EH (cell line): ENCODE results near the gene NDUFS4.
"Not testable (repeated sequence)": the region's sequence is repeated elsewhere in the genome, so short reads cannot be mapped to it uniquely, and the experiment has no call there.

ENCODE experiments used
- DNase-seq: peaks from one replicate; pipeline ENCODE4 v3.0.0-alpha.2; 2015; ENCODE audit warnings: low read depth

NDUFS4 gene

DNA sequence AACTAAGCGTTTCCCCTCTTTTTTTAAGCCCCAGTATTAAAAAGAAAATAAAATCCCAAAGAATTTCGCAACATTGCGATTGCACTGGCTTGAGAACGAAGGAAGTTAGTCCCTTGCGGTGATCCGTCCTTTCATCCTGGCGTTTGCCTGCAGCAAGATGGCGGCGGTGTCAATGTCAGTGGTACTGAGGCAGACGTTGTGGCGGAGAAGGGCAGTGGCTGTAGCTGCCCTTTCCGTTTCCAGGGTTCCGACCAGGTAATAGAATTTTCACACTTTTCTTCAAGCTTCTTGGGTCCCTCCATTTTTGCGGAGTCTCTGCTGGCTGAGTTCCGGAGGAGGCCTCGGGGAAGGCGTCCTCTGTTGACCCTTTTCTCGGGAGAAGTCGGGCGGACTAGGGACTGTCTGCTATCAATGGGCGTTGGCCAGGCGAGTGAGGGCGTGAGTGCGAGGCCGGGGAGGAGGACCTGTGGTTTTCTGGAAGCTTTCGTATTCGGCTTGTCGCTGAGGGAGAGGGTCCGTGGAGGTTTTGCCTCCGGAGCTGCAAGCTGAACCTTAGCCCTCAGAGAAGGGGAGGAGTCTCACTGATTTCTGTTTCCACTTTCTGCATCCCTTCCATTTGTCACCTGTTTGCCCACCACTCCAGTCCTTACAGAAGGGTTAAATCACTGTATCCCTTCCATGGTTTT lies at the start of gene NDUFS4:
TSS of gene NDUFS4 (plus strand) at position 134 of the 686 bp plus-strand sequence. CDS start at position 158, 24 bp downstream.
- DNase-seq: peak; percentile 86

DNA sequence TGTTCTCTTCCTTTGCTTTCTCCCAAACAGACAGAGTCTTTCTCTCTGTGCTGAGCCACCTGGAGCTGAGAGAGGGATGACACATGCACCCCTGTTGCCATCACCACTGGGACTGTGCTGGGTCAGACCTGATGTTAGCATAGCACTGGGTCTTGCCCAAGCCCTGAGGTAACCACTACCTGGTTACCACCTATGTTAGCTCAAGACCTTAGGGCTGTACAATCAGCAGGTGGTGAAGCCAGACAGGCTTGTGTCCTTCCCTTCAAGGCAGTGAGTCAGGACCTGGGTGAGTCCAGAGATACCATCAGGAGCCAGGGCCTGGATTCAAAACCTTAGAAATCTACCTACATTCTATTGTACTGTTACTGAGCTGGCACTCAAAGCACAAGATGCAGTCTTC lies 47.9 kb upstream of the NDUFS4 start:
- no peak for DNase-seq

DNA sequence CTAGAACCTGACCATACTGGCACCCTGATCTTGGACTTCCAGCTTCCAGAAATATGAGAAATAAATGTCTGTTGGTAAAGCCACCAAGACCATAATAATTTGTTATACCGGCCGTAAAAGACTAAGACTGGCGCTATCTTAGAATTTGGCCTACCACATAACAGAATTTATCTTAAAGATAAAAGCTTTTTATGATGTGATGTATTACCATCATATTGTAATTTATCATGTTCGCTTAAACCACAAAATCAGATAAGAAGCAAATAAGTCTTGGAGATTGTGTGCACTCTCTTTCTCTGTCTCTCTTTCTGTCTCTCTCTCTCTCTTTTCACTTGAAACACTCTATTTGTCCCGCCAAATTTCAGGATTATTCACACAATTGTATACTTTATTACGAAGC lies 44.5 kb upstream of the NDUFS4 start:
- no peak for DNase-seq

DNA sequence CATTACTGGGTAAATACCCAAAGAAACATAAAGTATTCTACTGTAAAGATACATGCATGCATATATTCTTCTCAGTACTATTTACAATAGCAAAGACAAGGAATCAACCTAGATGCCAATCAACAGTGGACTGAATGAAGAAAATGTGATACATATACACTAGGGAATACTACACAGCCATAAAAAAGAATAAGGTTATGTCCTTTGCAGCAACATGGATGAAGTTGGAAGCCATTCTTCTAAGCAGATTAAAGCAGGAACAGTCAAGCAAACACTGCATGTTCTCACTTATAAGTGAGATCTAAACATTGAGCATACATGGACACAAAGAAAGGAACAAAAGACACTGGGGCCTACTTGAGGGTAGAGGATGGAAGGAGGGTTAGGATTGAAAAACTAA lies 39.6 kb upstream of the NDUFS4 start:
- DNase-seq: no peak

DNA sequence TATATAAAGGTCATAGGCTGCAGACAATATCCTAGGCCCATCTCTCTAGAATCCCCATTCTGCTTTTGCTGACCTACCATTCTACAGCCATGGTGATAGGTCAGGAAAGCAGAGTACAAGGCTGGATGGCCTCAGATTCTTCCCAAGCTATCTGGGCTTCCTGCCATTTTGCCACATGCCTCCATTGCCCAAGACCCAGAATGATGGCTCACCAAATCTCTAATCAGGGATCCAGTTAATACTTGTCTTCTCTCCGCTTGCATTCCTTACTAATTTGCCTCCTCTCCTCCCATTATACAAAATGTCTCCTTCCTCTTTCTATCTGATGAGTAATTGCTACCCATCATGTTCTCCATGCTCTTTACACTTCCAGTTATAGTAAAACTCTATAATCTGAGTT lies 22.7 kb upstream of the NDUFS4 start:
- DNase-seq: peak; percentile 22

DNA sequence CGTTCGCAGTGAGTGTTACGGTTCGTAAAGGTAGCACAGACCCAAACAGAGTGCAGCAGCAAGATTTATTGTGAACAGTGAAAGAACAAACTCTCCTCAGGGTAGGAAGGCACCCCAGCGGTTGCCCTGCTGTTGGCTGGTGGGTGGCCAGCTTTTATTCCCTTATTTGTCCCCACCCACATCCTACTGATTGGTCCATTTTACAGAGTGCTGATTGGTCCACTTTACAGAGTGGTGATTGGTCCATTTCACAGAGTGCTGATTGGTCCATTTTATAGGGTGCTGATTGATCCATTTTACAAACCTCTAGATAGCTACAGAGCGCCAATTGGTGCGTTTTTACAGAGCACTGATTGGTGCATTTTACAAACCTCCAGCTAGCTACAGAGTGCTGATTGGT lies 19.7 kb upstream of the NDUFS4 start:
- not testable (repeated sequence) for DNase-seq

DNA sequence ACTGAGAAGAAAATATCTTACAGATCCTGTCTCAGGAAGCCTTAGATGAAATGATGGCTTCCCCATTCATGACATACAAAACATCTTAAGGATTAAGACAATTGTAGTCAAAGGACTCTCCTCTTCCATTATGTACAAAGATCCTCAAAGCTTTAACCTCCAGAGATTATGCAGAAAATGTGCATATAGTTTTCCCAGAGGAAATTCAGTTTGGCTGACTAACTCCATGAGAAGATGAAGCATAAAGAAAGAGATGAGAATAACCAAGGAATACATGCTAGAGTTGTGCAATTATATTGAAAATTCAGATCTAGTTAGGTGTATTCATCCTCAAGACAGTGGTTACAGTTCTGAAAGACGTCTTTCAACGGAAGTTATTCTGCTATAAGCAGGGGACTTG lies 18.6 kb upstream of the NDUFS4 start:
- DNase-seq: no peak

DNA sequence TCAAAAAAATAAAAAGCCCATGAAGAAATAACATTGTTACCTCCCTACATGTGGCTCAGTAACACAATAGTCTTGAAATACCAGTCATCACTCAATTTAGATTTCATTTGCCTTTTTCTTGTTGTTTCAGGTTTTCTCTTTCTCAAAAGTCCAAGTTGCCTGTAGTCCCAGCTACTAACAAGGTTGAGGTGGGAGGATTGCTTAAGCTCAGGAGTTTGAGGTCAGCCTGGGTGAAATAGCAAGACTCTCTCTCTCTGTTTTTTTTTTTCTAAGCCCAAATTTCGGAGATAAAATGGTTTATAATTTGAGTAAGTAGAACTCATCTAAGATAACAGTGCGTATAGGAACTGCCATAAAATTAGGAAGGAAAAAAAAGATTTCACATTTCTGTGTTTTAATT lies 17.5 kb upstream of the NDUFS4 start:
- DNase-seq: no peak

DNA sequence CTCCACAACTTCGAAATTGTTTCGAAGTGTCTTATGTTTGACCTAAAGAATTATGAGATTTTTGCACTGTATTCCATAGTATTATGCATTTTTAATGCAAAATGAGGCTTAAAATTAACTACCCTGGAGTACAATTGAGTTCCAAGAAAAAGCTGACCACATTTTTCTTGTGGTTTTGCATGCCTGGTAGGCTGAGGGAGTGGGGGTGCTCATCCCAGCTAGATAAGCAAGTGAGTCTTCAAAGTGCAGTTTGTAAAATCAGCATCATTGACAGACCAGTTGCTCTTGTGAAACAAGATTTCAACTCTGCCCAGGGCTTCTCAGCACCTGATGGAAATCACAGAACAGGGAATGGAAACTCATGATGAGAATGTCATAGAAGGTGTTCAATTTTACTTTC lies 17.0 kb upstream of the NDUFS4 start:
- peak; percentile 55 for DNase-seq

DNA sequence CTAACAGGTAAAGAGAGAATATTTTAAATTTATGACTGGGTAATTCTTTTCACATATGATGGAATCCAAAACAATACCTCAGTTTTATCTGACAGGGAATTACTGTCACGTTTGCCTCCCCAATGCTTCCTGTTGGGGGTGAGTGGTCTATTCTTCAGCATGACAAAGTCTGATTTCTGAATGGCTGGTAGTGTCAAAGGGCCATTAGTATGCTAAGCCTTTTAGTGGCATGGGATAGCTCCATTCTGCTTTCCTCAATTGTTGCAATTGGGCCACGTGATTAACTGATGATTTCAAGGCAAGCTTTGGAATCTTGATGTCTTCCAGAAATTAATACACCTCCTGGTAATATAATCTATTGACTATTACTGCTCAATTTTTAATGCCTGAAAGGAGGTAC lies 14.7 kb upstream of the NDUFS4 start:
- DNase-seq: no peak

DNA sequence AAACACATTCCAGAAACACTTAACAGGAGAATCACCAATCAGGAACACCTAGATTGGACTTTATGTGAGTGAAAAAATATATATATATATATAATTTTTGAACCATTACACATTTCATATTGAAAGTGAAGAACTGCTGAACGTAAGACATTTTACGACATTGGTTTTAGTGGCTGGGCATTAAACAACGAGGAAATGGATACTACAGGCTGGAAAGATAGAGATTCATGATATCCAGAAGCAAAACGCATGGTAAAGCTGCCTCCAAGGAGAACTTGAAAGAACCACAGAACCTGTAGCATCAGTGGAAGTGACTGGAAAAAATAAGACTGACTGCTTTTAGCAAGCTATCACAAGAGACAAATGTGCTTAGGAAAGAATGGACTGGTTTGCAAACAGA lies 13.2 kb upstream of the NDUFS4 start:
- no peak for DNase-seq

DNA sequence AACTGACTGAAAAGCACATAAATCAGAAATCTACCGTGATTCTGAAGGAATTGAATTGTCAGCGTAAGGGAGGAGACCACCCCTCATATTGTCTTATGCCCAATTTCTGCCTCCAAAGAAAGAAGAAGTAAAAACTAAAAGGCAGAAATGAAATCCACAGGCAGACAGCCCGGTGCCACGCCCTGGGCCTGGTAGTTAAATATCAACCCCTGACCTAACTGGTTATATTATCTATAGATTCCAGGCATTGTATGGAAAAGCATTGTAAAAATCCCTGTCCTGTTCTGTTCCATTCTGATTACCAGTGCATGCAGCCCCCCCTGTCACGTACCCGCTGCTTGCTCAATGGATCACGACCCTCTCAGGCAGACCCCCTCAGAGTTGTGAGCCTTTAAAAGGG lies 11.9 kb upstream of the NDUFS4 start:
- DNase-seq: not testable (repeated sequence)

DNA sequence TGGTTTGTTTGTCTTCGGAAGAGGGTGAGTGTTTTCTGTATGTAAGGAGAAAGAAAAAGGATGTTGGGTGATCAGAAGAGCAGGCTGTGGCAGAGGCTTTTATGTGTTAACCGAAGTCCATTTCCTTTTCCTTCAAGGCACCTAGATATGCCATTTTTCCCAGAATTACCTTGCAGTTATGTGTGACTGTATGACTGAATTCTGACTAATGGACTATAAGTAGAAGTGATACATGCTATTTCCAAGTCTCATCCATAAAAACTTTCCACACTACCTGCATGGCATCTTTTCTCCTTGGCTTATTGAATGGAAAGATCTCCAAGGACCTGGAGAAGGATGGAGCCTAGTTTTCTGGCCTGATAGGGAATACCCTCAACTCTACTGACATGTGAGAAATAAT lies 10.6 kb upstream of the NDUFS4 start:
- DNase-seq: no peak

DNA sequence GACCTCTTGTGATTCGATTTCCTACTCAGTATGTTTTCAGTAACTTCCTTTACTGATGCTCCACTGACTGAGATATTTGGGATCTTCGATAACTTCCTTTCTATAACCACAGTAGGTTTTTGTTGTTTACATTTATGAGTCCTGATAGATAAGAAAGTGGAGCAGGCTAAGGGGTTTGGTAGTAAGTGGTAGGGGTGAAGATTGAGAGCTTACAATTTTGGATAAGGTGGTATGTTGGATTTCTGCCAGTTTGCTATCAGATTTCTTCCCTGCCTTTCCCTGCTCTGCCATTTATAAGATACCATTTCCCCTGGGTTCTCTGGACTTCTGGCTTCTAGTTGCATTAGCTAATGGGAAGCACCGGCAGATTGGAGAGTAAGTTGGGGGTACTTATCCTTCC lies 7.9 kb upstream of the NDUFS4 start:
- no peak for DNase-seq

DNA sequence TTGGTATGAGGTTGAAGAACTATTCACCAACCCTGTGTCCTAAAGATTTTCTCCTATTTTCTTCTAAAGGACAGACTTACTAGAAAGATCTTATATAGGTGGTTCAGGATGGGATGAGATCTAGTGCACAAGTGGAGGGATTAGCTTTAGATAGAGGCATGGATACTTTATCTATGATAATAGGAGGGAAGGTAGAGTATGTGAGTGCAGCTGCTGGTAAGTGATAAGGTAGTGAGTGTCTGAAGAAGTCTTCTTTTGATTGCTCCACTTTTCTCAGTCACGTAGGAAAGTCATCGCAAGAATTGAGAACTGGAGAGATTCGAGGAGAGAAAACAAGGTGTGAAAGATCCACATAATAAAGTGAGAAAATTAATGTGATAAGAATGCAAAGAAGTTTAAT lies 6.0 kb upstream of the NDUFS4 start:
- DNase-seq: no peak

DNA sequence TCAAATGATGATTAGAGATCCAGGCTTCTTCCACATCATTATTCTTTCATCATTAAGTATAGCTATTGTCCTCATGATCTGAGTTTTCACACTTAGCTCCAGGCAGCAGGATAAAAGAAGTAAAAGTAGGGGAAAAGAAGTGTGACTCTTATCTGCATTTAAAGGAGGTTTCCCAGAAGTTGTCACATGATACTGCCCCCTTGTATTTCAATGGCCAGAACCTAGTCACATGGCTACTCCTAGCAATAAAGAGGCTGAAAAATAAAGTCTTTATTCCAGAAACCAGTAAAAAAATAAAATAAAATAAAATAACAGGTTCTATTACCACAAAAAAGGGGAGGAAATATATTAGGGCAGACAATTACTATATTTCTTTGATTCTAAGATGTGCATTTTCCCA lies 5.3 kb upstream of the NDUFS4 start:
- DNase-seq: no peak

DNA sequence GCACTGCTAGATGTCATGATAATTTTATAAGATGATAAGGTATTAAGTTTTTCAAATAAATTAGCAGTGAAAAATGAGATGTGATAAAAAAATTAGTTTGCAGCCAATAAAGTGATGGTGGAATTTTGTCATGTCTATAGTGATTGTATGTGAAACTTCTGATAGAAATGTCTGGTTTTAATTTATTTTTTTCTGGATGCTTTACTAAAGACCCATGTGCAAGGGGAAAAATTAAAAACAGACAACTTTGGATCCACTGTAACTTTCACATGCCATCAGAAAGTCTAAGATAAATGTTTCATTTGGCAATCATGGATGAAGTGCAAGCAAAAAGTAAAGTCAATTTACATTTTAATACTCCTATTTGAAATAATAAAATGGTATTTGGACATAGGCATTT lies 4.4 kb upstream of the NDUFS4 start:
- no peak for DNase-seq

DNA sequence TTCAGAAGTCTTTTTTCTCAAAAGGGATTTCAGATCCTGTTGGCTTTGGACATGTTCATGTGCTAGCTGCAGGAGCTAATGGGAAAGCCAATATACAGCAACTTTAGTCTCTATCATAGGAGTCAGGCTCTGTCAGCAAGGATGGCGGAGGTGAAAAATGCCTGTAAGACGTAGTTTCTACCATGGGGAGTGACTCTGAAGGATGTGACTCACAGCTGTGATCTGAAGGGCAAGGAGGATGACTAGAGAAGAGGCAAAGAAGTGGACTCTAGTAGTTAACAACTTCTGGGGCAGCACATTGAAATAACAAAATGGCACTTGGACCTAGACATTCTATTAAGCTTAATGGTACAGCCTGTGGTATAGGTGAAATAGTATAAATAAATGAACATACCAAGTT lies 3.1 kb upstream of the NDUFS4 start:
- DNase-seq: peak; percentile 52

DNA sequence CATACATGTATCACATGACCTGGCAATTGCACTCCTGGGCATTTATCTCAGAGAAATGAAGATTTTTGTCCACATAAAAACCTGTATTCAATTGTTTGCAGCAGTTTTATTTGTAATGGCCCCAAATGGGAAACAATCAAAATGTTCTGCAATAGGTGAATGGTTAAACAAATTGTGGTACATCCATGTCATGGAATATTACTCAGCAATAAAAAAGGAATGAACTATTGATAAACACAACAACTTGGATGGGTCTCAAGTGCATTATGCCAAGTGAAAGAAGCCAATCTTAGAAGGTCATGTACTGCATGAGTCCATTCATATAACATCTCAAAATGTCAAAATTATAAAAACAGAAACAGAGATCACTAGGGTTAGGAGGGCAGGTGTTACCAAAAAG lies 1.5 kb upstream of the NDUFS4 start:
- no peak for DNase-seq

DNA sequence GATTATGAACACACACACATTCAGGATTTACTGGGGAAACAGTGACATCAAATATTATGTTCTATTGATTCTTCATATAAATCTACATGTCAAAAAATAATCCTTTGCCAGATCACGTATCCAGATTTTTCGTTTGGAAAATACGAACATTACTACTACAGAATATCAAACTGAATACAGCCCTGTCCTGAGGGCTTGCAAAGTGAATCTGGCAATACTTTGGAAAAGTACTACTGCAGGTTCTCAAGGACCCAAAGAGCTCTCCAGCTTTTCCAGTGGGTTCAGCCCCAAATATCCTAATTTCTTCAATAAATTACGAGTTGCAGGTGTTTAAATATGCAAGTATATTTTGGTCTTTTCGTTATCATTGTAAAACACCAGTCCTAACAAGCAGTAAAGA lies 411 bp upstream of the NDUFS4 start:
- DNase-seq: peak; percentile 1

DNA sequence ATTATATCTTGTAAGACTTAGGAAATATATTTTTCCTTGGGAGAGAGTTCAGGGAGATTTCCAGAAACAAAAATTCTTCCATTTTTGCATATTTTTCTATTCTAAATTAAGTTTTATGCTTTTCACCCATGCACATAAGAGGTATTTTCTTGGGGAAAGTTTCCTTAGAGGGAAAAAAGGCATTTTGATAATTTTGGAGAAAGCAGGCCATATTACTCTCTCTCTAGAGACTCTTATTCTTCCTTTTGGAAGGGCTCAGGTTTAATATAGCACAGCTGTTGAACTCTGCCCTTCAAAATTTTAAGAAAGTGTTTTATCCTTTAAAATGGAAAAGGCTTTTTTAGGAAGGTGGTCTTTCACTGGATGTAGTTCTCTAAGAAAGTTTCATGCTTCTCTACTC lies 8.0 kb downstream of the NDUFS4 start:
- DNase-seq: no peak

DNA sequence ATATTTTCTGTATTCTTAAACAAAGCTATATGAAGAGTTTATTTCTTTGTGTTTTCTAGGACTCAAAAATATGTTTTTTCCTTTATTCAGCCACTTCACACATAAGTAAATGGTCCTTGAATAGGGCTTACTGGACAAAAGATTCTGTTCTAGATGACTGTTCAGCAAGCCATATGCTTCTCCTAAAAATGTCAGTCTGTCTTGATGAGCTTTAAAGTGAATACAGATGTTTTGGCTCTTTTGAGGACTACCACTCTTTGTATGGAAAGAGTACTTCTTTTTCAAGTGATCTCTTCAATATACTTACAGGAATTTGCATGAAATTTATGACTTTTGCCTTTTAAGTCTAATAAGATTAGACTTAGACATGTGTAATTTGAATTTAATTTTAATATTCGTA lies 8.4 kb downstream of the NDUFS4 start:
- DNase-seq: peak; percentile 17

DNA sequence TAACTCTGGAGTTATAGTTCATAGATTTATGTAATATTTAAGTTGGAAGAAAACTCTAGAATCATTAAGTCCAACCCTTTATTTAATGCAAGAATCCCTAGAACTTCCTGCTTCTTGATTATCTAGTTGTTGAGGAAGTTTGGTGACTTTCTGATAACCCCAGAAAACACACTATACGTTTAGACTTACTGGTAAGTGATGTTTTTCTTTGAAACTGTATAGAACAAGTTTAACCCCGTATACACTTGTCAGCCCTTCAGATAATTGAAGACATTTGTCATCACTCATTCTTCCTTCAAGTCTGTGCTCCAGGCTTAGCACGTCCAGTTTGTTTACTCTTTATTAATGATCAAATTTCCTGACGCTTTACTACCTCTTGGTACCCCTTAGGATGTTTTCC lies 9.0 kb downstream of the NDUFS4 start:
- no peak for DNase-seq

DNA sequence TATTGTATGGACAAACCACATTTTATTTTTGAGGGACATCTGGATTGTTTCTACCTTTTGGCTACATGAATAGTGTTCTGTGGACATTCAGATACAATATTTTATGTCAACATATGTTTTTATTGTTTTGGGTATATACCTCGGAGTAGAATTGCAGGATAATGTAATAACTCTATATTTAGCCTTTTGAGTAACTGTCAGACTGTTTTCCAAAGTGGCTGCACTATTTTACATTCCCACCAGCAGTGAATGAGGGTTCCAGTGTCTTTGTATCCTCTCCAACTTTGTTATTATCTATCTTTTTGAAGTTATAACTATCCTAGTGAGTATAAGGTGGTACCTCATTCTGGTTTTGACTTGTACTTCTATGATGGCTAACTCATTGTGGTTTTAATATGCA lies 11.0 kb downstream of the NDUFS4 start:
- DNase-seq: no peak

DNA sequence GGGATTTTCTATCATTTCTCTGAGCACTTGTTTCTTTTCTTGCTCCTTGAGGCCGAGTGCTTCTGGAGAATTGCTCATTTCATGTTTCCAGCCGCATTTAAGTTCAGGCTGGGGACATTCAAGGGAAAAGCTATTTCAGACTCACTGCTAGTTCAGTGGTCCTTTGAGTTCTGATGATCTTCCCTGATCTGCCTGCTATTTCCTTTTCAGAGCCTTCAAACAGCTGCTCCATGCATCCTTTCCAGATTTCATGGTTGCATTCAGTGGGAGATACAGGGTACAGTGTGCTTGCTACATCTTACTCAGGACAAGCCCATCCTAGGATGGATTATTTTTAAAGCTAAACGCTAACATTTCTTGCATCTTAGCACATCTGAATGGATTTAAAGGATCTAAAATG lies 14.7 kb downstream of the NDUFS4 start:
- no peak for DNase-seq
